MV-4-11 (cell line): ENCODE measurements around the gene MGMT.
"Not testable (repeated sequence)": the region's sequence is repeated elsewhere in the genome, so short reads cannot be mapped to it uniquely, and the experiment has no call there.

ENCODE experiments used
- DNase-seq: peaks from one replicate; lab custom pipeline; 2025; lab: John Stamatoyannopoulos, UW

The MGMT gene

DNA sequence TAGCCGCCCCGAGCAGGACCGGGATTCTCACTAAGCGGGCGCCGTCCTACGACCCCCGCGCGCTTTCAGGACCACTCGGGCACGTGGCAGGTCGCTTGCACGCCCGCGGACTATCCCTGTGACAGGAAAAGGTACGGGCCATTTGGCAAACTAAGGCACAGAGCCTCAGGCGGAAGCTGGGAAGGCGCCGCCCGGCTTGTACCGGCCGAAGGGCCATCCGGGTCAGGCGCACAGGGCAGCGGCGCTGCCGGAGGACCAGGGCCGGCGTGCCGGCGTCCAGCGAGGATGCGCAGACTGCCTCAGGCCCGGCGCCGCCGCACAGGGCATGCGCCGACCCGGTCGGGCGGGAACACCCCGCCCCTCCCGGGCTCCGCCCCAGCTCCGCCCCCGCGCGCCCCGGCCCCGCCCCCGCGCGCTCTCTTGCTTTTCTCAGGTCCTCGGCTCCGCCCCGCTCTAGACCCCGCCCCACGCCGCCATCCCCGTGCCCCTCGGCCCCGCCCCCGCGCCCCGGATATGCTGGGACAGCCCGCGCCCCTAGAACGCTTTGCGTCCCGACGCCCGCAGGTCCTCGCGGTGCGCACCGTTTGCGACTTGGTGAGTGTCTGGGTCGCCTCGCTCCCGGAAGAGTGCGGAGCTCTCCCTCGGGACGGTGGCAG, at the start of gene MGMT:
TSS of gene MGMT (plus strand) at position 539 of the 656 bp plus-strand sequence.
- DNase-seq: peak; percentile 75

DNA sequence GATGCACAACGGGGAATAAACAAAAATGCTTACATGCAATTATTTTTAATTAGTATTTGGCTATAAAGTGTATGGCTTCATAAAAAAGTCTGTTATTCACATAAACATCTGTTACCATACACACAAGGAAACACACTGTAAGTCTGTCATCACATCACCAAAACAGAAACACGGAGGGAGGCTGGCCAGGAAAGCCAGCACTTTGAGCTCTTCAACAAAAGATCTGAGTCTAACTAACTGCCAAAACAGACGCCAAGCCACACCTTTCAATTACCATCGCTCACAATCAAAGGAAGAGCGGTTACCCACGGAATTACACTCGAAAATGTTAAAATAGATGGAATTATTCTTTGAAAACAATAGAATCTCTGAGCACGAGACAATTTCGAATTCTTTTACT, 49.2 kb upstream of the MGMT start:
- no peak for DNase-seq

DNA sequence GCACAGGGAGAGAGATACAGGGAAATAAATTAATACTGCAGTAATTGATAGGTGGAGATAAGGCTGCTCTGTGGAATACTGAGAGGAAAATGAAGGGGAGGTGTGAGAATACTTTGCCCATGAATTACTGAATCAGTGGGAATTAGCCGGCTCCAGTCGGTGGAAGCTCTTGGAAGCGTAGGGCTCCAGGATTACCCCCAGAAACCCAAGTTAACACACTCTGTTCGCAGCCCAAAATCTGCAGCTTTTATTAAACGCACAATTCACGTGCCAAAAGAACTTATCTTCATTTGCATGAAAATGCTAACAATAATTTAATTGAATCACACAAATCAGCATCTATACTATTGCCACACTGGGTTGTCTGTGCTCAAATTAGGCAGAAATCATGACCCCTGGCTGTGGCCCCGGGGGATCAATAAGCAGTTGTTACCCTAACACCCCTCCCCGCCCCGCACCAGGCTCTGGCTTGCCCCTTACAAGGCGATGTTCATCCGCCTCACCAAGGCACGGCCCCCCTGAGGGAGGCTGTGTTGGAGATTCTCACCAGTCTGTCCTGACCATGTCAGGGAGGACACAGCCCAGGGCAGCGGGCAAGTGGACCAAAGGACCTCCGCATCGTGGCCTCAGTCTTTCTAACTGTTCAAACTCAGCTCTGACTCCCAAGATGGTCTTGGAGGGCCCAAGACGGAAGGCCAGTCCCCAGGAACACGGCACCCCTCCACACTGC, 48.4 kb upstream of the MGMT start:
- DNase-seq: no peak

- no peak for DNase-seq
Measured at GRCh38 chr10:129419397-129419796, 47.6 kb upstream of the MGMT start.

DNA sequence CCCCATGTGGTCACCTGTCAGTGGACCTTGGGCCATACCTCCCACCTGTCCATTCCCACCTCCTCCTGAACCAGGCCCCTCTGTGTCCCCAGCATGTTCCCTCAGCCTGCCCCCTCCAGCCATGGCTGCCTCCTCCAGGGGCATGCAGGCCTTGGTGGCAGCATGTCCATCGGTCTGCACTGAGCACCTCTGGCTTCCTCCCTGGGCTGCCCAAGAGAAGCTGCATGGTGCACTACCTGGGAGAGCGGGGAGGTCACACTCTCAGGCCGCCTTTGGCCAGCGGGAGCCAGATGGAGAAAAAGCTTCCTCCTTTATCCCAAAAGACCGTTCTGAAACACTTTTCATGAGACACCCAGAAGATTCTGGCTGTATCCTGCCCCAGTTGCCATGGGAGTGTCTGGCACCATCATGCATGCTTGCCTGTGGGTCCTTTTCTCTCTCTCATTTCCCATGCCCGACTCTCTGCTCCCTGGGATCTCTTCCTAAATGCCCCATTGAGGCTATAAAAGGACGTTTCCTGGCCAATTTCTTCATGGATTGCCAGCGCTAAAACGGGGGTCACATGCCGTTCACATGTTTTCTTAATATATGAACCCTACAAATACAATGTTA, 45.5 kb upstream of the MGMT start:
- no peak for DNase-seq

- no peak for DNase-seq
Measured at GRCh38 chr10:129424978-129425377, 42.1 kb upstream of the MGMT start.

DNA sequence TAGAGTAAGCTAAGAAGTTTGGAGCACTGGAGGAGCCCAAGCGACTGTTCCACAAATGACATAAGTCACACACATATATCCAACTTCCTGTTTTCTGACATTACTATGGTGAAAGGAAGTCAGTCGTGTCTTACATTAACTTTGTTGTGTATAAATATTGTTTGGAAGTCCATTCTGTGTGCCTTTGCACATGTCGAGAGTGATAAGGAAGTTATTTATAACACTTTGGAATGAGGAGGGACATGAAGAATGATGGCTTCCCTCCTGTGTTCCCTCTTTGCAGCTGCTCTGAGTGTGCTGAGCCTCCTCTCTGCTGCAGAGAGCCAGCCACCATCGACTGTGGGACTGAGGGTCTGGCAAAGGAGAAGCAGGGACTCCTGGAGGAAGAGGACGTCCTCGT, 40.4 kb upstream of the MGMT start:
- peak; percentile 29 for DNase-seq

- DNase-seq: no peak
Measured at GRCh38 chr10:129433266-129433665, 33.8 kb upstream of the MGMT start.

GRCh38 chr10:129435724-129436123, 31.3 kb upstream of the MGMT start:
- not testable (repeated sequence) for DNase-seq

DNA sequence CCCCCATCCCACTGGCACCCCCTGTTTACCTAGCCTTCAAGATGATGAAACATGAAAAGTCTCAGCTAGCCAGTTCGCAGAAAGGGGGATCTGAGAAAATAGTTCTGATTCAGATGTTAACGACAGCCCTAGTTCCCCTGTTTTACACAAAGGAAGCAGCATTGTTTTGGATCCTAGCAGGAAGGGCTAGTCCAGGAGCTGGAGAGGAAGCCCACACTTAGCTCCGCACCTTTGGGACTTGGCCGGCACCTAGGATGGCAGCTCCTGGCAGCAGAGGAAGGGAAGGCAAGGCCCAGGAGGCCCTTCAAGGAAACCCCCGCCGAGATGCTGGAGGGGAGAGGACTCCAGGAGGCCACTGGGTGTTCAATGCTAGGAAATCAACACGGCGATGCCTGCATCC, 29.0 kb upstream of the MGMT start:
- DNase-seq: no peak

GRCh38 chr10:129440247-129440646, 26.8 kb upstream of the MGMT start:
- DNase-seq: no peak

- DNase-seq: no peak
Measured at GRCh38 chr10:129440722-129441316, 26.2 kb upstream of the MGMT start.

DNA sequence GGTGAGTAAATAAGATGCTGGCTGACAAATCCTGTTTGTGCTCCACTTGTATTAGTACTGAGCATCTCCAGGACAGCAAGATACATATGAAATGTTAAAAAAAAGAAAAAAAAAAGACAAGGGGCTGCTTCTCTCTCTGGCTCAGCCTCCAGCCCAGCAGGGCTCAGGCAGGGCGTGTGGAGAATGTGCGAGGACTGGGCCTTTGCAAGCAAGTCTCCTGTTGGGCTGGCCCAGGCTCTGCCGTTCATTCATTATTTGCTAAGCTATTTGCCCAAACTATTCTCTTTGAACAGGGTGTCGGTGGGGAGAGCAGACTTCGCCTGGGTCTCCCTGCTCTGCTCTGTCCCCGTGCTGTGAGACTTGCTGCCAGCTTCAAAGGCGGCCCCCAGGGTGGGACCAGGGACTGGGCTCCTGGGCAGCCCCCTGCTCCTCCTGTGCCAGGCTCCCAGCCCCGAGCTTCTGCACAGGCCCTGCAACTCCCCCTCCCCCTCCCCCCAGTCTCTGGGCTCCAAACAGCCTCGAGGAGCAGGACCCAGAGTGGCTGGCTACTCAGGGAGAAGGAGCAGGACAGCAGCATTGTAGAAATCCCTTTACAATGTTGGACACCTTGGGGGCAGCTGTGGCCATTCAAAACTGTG, 25.6 kb upstream of the MGMT start:
- no peak for DNase-seq

- no peak for DNase-seq
Measured at GRCh38 chr10:129442866-129443265, 24.2 kb upstream of the MGMT start.

GRCh38 chr10:129444359-129444758, 22.7 kb upstream of the MGMT start:
- DNase-seq: no peak

GRCh38 chr10:129445436-129446182, 21.4 kb upstream of the MGMT start:
- no peak for DNase-seq

GRCh38 chr10:129446183-129446581, 20.9 kb upstream of the MGMT start:
- DNase-seq: no peak

- no peak for DNase-seq
Measured at GRCh38 chr10:129447486-129447885, 19.6 kb upstream of the MGMT start.

DNA sequence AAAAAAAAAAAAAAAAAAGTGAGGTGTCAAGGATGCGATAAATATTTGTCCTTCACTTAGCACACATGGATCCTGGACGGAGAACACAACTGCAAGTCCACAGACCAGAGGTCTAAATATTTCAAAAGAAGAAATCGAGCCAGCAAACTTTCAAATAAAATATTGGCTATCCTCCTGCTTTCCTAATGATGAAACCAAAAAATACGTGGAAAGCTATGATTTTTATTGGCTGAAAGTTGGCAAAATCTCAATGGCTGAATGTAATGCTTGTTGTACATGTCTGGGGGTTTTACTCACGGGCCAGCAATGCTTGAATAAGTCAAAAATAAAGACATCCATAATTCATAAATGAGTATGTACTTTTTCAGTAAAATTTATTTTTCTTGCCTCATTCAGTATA, 19.0 kb upstream of the MGMT start:
- no peak for DNase-seq

DNA sequence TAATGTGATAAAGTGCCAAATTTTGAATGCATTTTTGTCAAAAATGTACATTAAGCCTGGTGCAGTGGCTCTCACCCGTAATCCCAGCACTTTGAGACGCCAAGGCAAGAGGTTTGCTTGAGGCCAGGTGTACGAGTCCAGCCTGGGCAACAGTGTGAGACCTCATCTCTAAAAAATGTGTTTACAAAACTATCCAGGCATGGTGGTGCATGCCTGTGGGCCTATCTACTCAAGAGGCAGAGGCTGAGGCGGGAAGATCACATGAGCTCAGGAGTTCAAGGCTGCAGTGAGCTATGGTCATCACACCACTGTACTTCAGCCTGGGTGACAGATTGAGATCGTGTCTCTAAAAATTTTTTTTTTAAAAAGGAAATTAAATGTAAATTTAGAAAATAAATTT, 18.5 kb upstream of the MGMT start:
- no peak for DNase-seq

DNA sequence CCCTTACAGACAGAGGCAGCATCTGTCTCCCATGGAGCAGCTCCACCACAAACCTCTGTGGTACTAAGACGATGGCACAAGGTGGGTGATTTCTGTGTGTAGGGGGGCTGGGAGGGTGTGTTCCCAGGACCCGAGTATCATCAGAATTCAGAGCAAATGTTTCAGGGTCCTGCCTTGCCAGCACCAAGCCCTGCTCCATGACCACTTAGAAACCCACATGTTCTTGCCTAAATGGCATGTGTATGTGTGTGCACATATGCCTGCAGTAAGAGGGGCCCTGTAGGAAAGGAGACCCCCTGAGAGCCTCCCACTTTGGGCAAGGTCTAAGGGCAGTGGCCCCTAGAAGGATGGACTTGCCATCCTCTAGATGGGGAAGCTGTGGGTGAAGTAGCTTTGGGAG, 17.1 kb upstream of the MGMT start:
- no peak for DNase-seq

DNA sequence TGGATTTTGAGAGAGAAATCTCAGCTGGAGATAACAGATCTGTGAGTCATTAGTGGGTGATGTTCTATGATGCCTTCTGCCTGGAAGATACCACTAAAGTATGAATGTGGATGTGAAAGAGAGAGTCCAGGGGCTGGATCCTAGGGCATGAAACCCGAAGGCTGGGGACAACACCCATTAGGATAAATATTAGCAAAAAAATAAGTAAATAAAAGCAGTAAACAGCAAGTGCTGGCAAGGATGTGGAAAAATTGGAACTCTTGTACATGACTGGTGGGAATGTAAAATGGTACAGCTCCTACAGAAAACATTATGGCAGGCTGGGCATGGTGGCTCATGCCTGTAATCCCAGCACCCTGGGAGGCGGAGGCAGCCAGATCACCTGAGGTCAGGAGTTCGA, 16.6 kb upstream of the MGMT start:
- DNase-seq: no peak
